ENCODE results near the gene PNMA8B.

The PNMA8B gene

DNA sequence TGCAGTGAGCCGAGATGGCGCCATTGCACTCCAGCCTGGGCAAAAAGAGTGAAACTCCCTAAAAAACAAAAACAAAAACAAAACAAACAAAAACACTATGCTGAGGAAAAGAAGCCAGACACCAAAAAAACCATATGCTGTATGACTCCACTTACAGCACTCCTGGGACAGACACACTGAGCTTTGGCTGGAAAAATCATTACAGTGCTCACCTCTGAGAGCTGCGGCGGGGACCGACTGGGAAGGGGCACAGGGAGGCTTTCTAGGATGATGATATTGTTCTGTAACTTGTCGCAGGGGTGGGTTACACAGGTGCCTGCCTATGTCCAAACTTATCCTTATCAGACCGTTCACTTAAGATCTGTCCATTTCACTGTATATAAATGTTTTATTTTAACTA is 32.2 kb downstream of the PNMA8B start:
- Histone ChIP-seq H3K9me3 (ENCODE audit: control insufficient read depth, insufficient read depth, low read depth, low read length) (no peaks in the 10 kb centered on the region), H3K4me3 (ENCODE audit: low read depth, low read length) (no peak overlapping the region), H3K36me3 (ENCODE audit: control insufficient read depth in 2 of 2, insufficient read depth in 1 of 2, low read length in 2 of 2) (peaks cover 0 to 22% of the 10 kb centered on the region in 2 experiments; a peak in 2 of 3 replicates), H3K4me1 (ENCODE audit: control insufficient read depth, insufficient read depth, low read length) (no peaks in the 10 kb centered on the region), H3K27ac (ENCODE audit: extremely low read depth, low read depth, low read length) (no peak overlapping the region)
- ChIA-PET CTCF (interaction anchor here (0.6 to 1.2 kb wide), 3 partner anchors 21 to 176 kb away, joined by 3 read pairs; no protein-coding TSS in a partner anchor), POLR2A (no interaction called here)
- TF ChIP-seq ZFP69B (tag by site-specific recombination; IDR thresholded peaks at IDR 0.05), result no peak
- no peak for TF ChIP-seq ZNF48 (tag by site-specific recombination; IDR thresholded peaks at IDR 0.05)
- TF ChIP-seq ZNF76 (tag by site-specific recombination; IDR thresholded peaks at IDR 0.05; ENCODE audit: borderline replicate concordance, low read depth), result no peak
- no peak for TF ChIP-seq ZNF311 (tag by site-specific recombination; IDR thresholded peaks at IDR 0.05; ENCODE audit: borderline replicate concordance)
- TF ChIP-seq, protein P1, sequence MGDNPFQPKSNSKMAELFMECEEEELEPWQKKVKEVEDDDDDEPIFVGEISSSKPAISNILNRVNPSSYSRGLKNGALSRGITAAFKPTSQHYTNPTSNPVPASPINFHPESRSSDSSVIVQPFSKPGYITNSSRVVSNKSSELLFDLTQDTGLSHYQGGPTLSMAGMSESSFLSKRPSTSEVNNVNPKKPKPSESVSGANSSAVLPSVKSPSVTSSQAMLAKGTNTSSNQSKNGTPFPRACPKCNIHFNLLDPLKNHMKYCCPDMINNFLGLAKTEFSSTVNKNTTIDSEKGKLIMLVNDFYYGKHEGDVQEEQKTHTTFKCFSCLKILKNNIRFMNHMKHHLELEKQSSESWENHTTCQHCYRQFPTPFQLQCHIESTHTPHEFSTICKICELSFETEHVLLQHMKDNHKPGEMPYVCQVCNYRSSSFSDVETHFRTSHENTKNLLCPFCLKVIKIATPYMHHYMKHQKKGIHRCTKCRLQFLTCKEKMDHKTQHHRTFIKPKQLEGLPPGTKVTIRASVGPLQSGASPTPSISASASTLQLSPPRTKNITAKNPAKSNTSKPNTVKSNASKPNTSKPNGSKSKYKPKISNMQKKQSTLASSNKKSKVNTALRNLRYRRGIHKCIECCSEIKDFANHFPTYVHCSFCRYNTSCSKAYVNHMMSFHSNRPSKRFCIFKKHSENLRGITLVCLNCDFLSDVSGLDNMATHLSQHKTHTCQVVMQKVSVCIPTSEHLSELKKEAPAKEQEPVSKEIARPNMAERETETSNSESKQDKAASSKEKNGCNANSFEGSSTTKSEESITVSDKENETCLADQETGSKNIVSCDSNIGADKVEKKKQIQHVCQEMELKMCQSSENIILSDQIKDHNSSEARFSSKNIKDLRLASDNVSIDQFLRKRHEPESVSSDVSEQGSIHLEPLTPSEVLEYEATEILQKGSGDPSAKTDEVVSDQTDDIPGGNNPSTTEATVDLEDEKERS (tag by site-specific recombination; IDR thresholded peaks at IDR 0.05), result no peak

DNA sequence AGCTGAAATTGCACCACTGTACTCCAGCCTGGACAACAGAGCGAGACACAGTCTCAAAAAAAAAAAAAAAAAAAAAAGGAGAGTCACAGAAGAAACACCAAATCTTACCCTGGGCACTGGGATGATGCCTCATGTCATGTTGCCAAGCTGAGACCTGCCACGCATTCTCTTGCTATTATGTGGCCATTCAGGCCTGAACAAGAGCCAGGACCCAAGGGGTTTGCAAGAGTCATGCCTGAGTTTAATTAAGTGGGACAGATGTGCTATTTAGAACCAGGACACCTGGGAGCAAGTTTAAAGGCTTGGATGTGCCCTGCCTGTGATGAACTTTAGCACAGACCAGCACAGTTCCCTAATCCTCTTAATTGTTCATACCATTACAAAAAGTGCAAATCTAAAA is 34.1 kb downstream of the PNMA8B start:
- H3K9me3 ChIP-seq (ENCODE audit: control insufficient read depth, insufficient read depth, low read depth, low read length), result no peaks in the 10 kb centered on the region
- H3K4me1 ChIP-seq (ENCODE audit: control insufficient read depth, insufficient read depth, low read length), result no peaks in the 10 kb centered on the region
- H3K27ac ChIP-seq (ENCODE audit: extremely low read depth, low read depth, low read length), result no peak overlapping the region
- H3K36me3 ChIP-seq (ENCODE audit: control insufficient read depth in 2 of 2, insufficient read depth in 1 of 2, low read length in 2 of 2), result peaks cover 0 to 5% of the 10 kb centered on the region in 2 experiments; a peak in 2 of 3 replicates
- ChIA-PET CTCF (interaction anchor here (0.6 to 0.7 kb wide), 2 partner anchors 44 to 61 kb away, joined by 3 to 4 read pairs; no protein-coding TSS in a partner anchor), POLR2A (no interaction called here)
- TF ChIP-seq ZNF610 (tag by site-specific recombination; IDR thresholded peaks at IDR 0.05; ENCODE audit: borderline replicate concordance) (no peak), ZNF701 (tag by site-specific recombination; IDR thresholded peaks at IDR 0.05) (no peak), ZBTB48 (tag by site-specific recombination; IDR thresholded peaks at IDR 0.05) (no peak), OVOL3 (tag by site-specific recombination; IDR thresholded peaks at IDR 0.05) (no peak), KLF9 (tag by site-specific recombination; IDR thresholded peaks at IDR 0.05; ENCODE audit: low read depth) (no peak), ZNF645 (tag by site-specific recombination; IDR thresholded peaks at IDR 0.05) (no peak), ZNF404 (tag by site-specific recombination; IDR thresholded peaks at IDR 0.05) (no peak)
- H3K4me3 ChIP-seq (ENCODE audit: low read depth, low read length), result no peak overlapping the region

GRCh38 chr19:46460981-46461380 is 34.7 kb downstream of the PNMA8B start:
- Histone ChIP-seq H3K27ac (ENCODE audit: extremely low read depth, low read depth, low read length) (no peak overlapping the region), H3K4me3 (ENCODE audit: low read depth, low read length) (no peak overlapping the region), H3K9me3 (ENCODE audit: control insufficient read depth, insufficient read depth, low read depth, low read length) (no peaks in the 10 kb centered on the region), H3K4me1 (ENCODE audit: control insufficient read depth, insufficient read depth, low read length) (no peaks in the 10 kb centered on the region), H3K36me3 (ENCODE audit: control insufficient read depth in 2 of 2, insufficient read depth in 1 of 2, low read length in 2 of 2) (no peaks in the 10 kb centered on the region; a peak in 1 of 3 replicates)
- CTCF ChIA-PET, result no interaction called here
- POLR2A ChIA-PET, result no interaction called here
- TF ChIP-seq ZFP37 (tag by site-specific recombination; IDR thresholded peaks at IDR 0.05) (no peak), ZNF777 (tag by site-specific recombination; IDR thresholded peaks at IDR 0.05; ENCODE audit: borderline replicate concordance) (no peak), SCRT2 (tag by site-specific recombination; IDR thresholded peaks at IDR 0.05) (no peak), ZNF501 (tag by site-specific recombination; IDR thresholded peaks at IDR 0.05) (no peak), ZNF571 (tag by site-specific recombination; IDR thresholded peaks at IDR 0.05) (no peak), GFI1B (tag by site-specific recombination; IDR thresholded peaks at IDR 0.05) (no peak), ZNF398 (tag by site-specific recombination; IDR thresholded peaks at IDR 0.05) (no peak), YY1 (tag by site-specific recombination; IDR thresholded peaks at IDR 0.05) (no peak), ZNF350 (tag by site-specific recombination; IDR thresholded peaks at IDR 0.05) (no peak), TRIM28 (IDR thresholded peaks at IDR 0.05; ENCODE audit: borderline replicate concordance, low read length) (no peak), HOXC10 (CRISPR knock-in tag; IDR thresholded peaks at IDR 0.05) (no peak), ZNF48 (tag by site-specific recombination; IDR thresholded peaks at IDR 0.05) (no peak), BCL11B (tag by site-specific recombination; IDR thresholded peaks at IDR 0.05; ENCODE audit: low read depth) (no peak), ZNF133 (tag by site-specific recombination; IDR thresholded peaks at IDR 0.05) (no peak), ZNF560 (tag by site-specific recombination; IDR thresholded peaks at IDR 0.05; ENCODE audit: borderline replicate concordance) (no peak)
- TF ChIP-seq, protein P2, sequence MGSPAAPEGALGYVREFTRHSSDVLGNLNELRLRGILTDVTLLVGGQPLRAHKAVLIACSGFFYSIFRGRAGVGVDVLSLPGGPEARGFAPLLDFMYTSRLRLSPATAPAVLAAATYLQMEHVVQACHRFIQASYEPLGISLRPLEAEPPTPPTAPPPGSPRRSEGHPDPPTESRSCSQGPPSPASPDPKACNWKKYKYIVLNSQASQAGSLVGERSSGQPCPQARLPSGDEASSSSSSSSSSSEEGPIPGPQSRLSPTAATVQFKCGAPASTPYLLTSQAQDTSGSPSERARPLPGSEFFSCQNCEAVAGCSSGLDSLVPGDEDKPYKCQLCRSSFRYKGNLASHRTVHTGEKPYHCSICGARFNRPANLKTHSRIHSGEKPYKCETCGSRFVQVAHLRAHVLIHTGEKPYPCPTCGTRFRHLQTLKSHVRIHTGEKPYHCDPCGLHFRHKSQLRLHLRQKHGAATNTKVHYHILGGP (tag by site-specific recombination; IDR thresholded peaks at IDR 0.05), result no peak

Measured in HEK293 (cell line).